Upper lobe of right lung (tissue), 1 donor: ENCODE data around the gene WNK2. TPM values are rescaled to one million over a fixed set of nuclear protein-coding genes. Genes with fewer than 3 reads are reported as not detected.

Experiments used
- ATAC-seq: fragments of 200-7000 bp; cut with Tn5 transposase; one replicate; pipeline ENCODE4 v1.9.1; 2020; ENCODE audit warnings: mild to moderate bottlenecking, moderate library complexity
- DNase-seq: peaks from one replicate; pipeline ENCODE4 v3.0.0-alpha.2; 2020
- H3K27ac ChIP-seq: fragments of 200-600 bp; one replicate; pipeline ENCODE4 v1.8.0; 2022
- H3K27me3 ChIP-seq: fragments of 200-600 bp; one replicate; pipeline ENCODE4 v1.8.0; 2022; ENCODE audit warnings: mild to moderate bottlenecking
- H3K36me3 ChIP-seq: fragments of 200-600 bp; one replicate; pipeline ENCODE4 v1.8.0; 2022
- H3K4me1 ChIP-seq: fragments of 200-600 bp; one replicate; pipeline ENCODE4 v1.8.0; 2022
- H3K4me3 ChIP-seq: fragments of 200-600 bp; one replicate; pipeline ENCODE4 v1.8.0; 2022; ENCODE audit warnings: mild to moderate bottlenecking
- H3K9me3 ChIP-seq: fragments of 200-600 bp; one replicate; pipeline ENCODE4 v1.8.0; 2022
- CTCF ChIP-seq: fragments of 200-600 bp; IDR thresholded peaks from one replicate; pipeline ENCODE4 v1.8.0; 2022; ENCODE audit warnings: antibody characterized with exemption
- intact Hi-C: fragments of 100-400 bp; cut with DNase I; formaldehyde crosslinking; loops from one replicate; pipeline ENCODE4 v1.11.0; 2022
- total RNA-seq: library from RNA; stranded (reverse); fragmentation: NEBNext Ultra II Directional; extraction: Animal tissue kit (Norgen Biotek cat#: 25700); gene quantifications from one replicate; pipeline ENCODE4 v1.2.1, GENCODE V29; 2021
- donor health status: DM: no; HTN: yes; CAD: no; lungs with severe emphysema.

WNK2 gene
- total RNA-seq, 1 donor from 2014 or later, result 0.35 TPM

DNA sequence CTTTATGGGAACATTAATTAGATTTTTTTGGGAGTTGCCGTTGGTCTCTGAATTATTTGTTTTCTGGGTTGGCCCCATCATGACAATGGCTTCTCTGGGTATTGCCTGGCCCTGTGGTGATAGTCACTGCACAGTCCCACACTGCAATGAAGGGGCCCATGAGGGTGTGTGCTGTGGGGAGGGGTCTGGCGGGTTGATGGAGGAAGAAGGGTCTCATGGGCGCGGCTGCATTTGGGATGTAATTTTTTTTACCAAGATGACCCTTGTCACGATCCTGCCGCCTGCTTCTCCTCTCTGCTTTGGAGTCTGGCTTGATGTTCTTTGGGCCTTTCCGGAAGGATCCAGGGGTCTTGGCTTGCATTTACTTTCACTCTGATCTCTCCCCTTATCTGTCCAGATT lies 44.1 kb downstream of the WNK2 start:
- Histone ChIP-seq H3K27me3 (peaks cover 14% of the 10 kb centered on the region), H3K36me3 (no peaks in the 10 kb centered on the region), H3K27ac (no peak overlapping the region), H3K4me1 (no peaks in the 10 kb centered on the region), H3K4me3 (no peak overlapping the region), H3K9me3 (no peaks in the 10 kb centered on the region)
- intact Hi-C loops, result no loop called here
- ATAC-seq (no peak), DNase-seq (no peak)
- TF ChIP-seq CTCF, result no peak

DNA sequence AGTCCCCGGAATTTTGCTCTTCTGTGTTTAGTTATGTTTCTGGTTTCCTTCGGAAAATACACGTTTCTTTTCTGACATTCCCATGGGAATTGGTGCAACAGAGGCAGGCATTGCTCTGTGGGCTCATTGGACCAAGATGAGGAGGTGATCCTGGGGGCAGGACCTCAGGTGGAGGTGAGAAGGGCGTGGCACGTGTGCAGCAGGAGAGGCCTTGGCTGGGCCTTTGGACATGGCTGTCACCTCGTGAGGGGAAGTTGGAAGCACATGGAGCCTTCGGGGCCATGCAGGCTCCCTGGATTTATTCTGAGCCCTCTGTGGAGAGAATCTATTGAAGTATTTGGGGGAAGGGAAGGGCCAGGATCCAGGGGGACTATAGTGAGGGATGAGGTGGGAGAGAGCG lies 44.5 kb downstream of the WNK2 start:
- Histone ChIP-seq H3K9me3 (no peaks in the 10 kb centered on the region), H3K4me3 (no peak overlapping the region), H3K36me3 (no peaks in the 10 kb centered on the region), H3K27ac (no peak overlapping the region), H3K27me3 (peaks cover 14% of the 10 kb centered on the region), H3K4me1 (no peaks in the 10 kb centered on the region)
- no peak for TF ChIP-seq CTCF
- DNase-seq (no peak), ATAC-seq (no peak)
- intact Hi-C loops, result no loop called here

- no peak for ATAC-seq
Observed at GRCh38 chr9:93229636-93230035, 45.7 kb downstream of the WNK2 start.

DNA sequence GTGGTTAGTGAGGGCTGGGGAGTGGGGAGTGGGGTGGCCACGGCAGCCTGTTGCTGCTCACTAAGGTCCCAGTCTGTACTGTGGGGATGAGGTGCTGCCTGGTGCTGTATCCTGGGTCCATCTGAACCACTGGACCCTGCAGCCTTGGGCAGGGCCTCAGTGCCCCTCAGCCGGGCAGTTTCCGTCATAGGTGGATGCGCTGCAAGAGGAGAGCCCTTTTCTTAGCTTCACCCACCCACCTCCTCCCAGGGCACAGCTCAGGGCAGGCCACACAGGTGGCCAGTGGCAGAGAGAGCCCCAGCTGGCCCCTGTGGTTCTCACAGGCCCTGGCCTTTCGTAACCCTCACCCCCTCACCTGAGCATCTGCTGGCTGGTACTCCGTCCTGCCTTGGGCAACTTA lies 46.2 kb downstream of the WNK2 start:
- Histone ChIP-seq H3K27me3 (peaks cover 27% of the 10 kb centered on the region), H3K9me3 (no peaks in the 10 kb centered on the region), H3K27ac (no peak overlapping the region), H3K4me1 (no peaks in the 10 kb centered on the region), H3K36me3 (no peaks in the 10 kb centered on the region), H3K4me3 (no peak overlapping the region)
- intact Hi-C loops, result no loop called here
- DNase-seq, result no peak
- ATAC-seq, result no peak
- TF ChIP-seq CTCF, result no peak

More at GRCh38 chr9:93229636-93230035, 45.7 kb downstream of the WNK2 start:
- Histone ChIP-seq H3K27me3 (peaks cover 22% of the 10 kb centered on the region), H3K27ac (no peak overlapping the region), H3K4me3 (no peak overlapping the region), H3K4me1 (no peaks in the 10 kb centered on the region), H3K9me3 (no peaks in the 10 kb centered on the region), H3K36me3 (no peaks in the 10 kb centered on the region)
- DNase-seq, result no peak
- TF ChIP-seq CTCF, result no peak
- intact Hi-C loops, result no loop called here

- intact Hi-C loops, result no loop called here
- Histone ChIP-seq H3K4me3 (no peak overlapping the region), H3K4me1 (no peaks in the 10 kb centered on the region), H3K9me3 (no peaks in the 10 kb centered on the region), H3K27ac (no peak overlapping the region), H3K36me3 (no peaks in the 10 kb centered on the region), H3K27me3 (peaks cover 30% of the 10 kb centered on the region)
- TF ChIP-seq CTCF, result no peak
- ATAC-seq (no peak), DNase-seq (no peak)
Observed at GRCh38 chr9:93230601-93231000, 46.7 kb downstream of the WNK2 start.

DNA sequence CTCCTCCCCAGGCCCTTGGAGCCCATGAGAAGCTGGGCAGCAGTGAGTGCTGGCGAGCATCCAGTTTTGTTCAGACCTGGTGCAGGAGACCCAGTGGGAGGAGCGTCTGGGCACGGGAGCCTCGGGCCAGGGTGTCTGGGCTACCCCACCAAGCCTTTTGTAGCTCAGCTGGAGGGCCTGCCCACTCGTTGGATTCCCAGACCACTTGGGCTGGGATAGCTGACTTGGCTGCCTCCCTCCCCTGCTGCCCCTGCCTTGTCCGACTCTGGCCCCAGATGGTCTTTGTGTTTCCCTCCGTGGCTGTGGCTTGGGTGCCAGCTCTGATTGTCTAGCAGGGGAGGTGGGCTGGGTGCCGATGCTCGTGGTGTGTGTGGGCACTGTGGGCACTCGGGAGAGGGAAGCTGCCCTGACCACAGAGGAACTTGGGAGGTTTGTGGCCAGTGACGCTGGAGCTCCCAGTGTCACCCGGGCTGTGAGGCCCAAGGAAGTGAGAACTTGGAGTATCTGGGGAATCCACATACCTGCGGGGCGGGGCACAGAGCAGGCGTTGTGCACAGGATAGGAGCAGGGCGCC lies 47.3 kb downstream of the WNK2 start:
- no peak for TF ChIP-seq CTCF
- peaks cover 36% of the 10 kb centered on the region for H3K27me3 ChIP-seq
- peak; percentile 87 for ATAC-seq
- H3K4me3 ChIP-seq, result no peak overlapping the region
- DNase-seq, result peak; percentile 78
- intact Hi-C loops, result no loop called here
- no peaks in the 10 kb centered on the region for H3K9me3 ChIP-seq
- H3K4me1 ChIP-seq, result no peaks in the 10 kb centered on the region
- H3K36me3 ChIP-seq, result no peaks in the 10 kb centered on the region
- H3K27ac ChIP-seq, result no peak overlapping the region
